T follicular helper cell (primary cell): ENCODE results near the gene RNPEP.
"Not testable (repeated sequence)": the region's sequence is repeated elsewhere in the genome, so short reads cannot be mapped to it uniquely, and the experiment has no call there.

Source experiments
- DNase-seq: peaks from one replicate; pipeline ENCODE4 v3.0.0-alpha.2; 2020; ENCODE audit warnings: low read depth

RNPEP gene

GRCh38 chr1:202011994-202012393 is 29.5 kb downstream of the RNPEP start:
- DNase-seq, result no peak

DNA sequence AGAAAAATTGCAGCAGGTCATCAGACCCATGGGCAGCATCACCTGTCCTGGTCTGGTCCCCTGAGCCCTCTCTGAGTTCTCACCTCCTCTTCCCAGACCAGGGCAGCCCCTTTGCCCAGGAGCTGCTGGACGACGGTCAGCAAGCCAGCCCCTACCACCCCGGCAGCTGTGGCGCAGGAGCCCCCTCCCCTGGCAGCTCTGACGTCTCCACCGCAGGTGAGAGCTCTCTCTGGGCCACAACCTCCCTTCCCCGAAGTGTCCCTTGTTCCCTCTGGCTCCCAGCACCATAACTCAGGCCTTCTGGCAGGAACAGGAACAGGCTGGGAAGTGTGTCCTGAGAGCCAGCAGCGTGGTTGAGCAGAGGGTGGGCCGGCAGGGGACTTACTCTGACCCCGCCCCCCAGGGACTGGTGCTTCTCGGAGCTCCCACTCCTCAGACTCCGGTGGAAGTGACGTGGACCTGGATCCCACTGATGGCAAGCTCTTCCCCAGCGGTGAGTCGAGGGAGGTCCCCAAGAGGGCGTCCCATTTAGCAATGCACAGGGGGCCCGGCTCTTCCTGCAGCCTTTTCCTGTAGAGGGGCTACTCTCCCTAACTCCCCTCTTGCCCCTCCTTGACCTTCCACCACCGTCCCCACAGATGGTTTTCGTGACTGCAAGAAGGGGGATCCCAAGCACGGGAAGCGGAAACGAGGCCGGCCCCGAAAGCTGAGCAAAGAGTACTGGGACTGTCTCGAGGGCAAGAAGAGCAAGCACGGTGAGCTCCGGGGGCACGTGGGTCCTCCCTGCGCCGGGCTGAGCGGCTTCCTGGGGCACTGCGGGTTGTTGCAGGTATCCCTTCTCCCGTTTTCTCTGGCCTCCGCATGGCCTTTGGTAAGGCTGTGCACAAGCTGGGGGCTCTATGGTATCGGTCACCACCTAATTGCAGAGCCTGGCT is 30.4 kb downstream of the RNPEP start:
- no peak for DNase-seq

GRCh38 chr1:202013603-202014002 is 31.2 kb downstream of the RNPEP start:
- no peak for DNase-seq

- DNase-seq, result no peak
Observed at GRCh38 chr1:202014060-202014459, 31.6 kb downstream of the RNPEP start.

DNA sequence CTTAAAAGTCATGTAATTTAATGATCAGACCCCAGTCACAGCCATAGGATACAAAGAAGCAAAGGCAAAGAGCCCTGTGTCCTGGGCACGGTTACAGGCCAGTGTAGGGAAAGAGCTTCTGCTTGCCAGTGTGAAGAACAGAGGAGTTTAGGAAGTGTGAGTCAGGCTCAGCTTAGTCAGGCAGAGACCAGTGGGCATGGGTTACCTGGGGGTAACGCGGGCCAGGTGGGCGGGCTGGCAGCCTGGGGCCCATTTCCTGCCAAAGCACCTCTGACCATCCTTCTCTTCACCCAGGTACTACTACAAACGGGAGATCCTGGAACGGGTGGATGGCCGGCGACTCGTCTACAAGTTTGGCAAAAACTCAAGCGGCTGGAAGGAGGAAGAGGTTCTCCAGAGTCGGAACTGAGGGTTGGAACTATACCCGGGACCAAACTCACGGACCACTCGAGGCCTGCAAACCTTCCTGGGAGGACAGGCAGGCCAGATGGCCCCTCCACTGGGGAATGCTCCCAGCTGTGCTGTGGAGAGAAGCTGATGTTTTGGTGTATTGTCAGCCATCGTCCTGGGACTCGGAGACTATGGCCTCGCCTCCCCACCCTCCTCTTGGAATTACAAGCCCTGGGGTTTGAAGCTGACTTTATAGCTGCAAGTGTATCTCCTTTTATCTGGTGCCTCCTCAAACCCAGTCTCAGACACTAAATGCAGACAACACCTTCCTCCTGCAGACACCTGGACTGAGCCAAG is 32.6 kb downstream of the RNPEP start:
- no peak for DNase-seq

DNA sequence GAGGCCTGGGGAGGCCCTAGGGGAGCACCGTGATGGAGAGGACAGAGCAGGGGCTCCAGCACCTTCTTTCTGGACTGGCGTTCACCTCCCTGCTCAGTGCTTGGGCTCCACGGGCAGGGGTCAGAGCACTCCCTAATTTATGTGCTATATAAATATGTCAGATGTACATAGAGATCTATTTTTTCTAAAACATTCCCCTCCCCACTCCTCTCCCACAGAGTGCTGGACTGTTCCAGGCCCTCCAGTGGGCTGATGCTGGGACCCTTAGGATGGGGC is 33.2 kb downstream of the RNPEP start:
- no peak for DNase-seq

- DNase-seq, result no peak
Observed at GRCh38 chr1:202016022-202016810, 33.8 kb downstream of the RNPEP start.

DNA sequence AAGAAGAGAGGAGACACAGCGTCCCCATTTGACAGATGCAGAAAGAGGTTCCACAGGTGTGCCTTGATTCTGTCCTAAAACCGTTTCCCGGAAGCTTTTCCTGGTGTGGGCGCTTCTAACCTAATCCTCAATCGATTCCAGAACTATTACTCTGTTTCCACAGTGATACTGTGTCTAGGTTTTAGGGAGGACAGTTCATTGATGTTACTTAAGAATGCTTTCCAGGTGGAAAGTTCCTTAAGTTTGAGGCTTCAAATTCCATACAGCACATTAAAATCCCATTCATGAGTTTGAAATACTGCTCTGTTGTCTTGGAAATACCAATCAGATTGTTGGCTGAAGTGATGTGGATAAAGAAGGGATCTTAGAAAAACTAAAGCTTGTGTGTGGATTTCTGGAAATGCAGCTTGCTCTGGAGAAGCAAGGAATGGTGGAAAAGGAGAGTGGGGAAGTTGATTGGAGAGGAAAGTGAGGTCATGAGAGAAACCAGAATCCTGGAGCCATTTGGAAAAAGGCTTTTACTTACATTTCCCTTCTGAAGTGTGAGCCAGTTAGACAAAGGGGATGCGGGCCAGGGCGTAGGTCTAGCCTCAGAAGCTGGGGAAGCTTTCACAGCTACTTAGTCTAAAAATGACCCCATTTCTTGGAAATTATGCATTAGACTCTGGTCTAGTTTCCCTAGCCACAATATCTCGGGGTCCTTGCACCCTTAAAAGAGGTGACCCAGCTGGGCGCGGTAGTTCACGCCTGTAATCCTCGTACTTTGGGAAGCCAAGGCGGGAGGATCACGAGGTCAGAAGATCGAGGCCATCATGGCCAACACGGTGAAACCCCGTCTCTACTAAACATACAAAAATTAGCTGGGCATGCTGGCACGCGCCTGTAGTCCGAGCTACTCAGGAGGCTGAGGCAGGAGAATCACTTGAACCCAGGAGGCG is 34.6 kb downstream of the RNPEP start:
- DNase-seq, result no peak

DNA sequence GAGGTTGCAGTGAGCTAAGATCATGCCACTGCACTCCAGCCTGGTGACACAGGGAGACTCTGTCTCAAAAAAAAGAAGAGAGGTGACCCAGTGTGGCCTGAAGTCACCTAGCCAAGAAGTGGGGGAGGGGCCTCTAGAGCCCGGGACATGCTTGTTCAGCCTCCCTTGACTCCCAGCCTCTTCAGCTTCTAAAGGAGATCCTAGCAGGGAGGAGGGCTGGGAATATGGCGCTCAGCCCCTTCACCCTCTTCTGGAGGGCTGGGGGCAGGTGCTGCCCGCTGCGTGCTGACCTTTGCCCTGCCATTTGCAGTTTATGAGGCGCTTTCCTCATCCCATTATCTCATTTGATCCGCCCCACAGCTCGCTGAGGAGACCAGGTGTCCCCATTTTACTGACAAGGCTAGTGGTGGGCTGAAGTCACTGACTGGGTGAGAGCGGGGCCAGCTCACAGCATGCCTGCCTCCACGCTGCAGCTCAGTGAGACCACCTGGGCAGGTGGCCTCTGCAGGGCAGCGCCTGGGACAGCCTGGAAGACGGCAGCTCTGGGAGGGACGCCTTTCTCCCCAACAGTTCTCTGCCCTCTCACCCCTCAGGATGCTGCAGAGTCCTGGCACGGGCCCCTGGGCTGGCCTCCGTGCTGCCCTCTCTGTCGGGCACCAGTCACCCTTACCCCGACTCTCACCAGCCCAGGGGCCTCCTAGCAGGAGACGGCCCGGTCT is 35.5 kb downstream of the RNPEP start:
- no peak for DNase-seq

DNA sequence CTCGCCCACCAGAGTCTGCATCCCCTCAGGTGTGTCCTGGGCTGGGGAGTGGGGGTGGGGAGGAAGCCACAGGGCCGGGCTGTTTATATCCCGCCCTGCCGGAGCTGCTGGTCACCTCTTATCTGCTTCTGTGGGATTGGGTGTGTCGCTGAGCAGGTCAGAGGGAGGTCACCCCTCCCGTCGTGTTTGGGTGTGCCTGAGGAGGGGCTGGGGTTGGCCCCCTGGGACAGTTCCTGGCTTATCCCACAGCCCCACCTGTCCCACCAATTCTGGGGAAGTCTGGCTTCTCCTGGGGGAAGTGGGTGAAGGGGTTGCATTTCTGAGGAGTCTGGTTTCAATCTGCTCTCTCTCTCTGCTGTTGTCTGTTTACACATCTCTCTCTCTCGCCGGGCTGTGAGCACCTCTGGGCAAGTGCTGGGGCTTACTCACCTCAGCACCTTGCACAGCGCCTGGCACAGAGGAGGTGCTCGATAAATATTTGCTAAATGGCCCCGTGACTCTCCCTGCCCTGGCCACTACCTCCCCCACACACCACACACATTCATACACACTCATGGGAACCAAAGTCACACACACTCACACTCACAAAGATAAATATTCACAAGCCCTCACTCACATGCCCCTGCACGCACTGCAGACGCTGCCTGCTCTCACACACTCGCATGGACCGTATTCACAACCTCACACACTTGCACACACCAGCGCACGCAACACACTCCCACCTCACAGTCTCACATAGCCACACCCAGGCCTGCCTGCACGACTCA is 36.2 kb downstream of the RNPEP start:
- no peak for DNase-seq

GRCh38 chr1:202019235-202019558 is 36.7 kb downstream of the RNPEP start:
- not testable (repeated sequence) for DNase-seq

DNA sequence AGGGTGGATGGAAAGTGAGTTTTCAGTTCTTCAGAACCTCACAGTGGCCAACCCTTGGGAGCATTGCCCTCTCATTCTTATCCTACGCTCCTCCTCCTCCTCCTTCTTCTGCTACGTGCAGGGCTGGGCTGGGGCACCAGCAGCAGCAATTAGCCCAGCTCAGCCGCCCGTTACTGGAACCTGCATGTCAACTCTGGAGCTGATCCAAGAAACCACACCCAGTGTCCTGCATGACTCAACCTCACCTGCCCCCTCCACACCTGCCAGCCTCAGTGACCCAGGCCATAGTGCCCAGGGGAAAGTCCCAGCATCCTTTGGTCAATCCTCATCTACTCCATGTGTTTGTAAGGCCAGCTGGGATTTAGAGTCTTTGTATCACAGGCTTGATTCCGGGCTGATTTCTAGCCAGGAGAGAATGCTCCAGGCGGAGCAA is 40.6 kb downstream of the RNPEP start:
- DNase-seq, result no peak

GRCh38 chr1:202029171-202029665 is 46.8 kb downstream of the RNPEP start:
- no peak for DNase-seq

- no peak for DNase-seq
Observed at GRCh38 chr1:202029727-202030126, 47.3 kb downstream of the RNPEP start.

DNA sequence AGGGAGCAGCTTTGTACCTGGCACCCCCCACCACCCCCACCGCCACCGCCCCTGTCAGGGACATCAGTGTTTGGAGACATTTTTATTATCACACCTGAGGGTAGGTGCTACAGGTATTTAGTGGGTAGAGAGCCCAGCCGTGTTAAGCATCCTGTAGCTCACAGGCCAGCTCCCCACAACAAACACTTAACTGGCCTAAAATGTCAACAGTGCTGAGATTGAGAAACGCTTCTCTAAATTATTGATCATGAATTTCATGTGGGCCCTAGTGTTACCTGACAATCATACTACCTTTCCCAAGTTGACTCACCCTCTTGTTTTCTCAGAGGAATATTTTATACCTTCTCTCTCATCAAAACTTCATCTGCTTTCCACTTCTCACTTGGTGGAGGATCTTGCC is 49.3 kb downstream of the RNPEP start:
- no peak for DNase-seq

GRCh38 chr1:202034149-202034682 is 51.8 kb downstream of the RNPEP start:
- DNase-seq, result no peak

DNA sequence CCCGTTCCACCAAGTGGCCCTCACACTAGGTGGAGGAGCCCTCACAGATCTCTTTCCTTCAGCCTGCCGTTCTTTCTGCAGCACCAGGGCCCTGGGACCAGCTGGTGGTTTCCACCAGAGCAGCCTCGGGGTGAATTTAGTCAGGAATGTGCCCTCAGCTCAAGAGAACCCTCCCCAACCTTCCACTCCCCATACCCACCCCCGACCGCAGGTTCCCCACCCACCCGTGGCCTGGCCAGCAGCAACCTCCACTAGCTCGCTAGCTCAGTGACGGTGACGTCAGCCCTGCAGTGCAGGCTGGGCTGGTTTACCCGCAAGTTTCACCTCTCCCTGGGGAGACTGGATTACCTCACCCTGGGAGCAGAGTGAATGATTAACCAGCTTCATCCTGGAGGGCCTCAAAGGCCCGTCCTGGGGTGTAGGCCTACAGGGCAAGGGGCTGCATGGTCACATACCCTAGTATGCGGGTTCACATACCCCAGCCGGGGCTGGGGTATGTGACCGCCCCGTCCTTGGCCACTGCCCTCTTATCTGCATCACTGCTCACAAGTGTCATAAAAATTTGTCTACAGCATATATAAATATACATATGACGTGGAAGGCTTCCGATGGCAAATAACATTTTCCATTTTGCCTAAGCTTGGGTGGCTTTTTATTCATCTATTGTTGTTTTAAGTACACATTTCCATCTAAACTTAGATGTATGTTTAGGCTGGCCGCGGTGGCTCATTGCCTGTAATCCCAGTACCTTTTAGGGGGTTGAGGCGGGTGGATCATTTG is 52.4 kb downstream of the RNPEP start:
- DNase-seq, result no peak

- DNase-seq, result no peak
Observed at GRCh38 chr1:202036595-202037387, 54.3 kb downstream of the RNPEP start.
